ENCODE measurements around the gene GOLIM4.

GRCh38 chr3:168040607-168041208 is 55.0 kb downstream of the GOLIM4 start:
- no peak for TF ChIP-seq USF2 (CRISPR knock-in tag; IDR thresholded peaks at IDR 0.05)
- TF ChIP-seq E2F4 (CRISPR knock-in tag; IDR thresholded peaks at IDR 0.05; ENCODE audit: borderline replicate concordance, low read depth): no peak
- TF ChIP-seq ETV6 (CRISPR knock-in tag; IDR thresholded peaks at IDR 0.05): no peak
- no peak for TF ChIP-seq SMAD3 (CRISPR knock-in tag; IDR thresholded peaks at IDR 0.05; ENCODE audit: borderline replicate concordance)

All from WTC11 (cell line).